ENCODE results near the gene ALKAL2. TPM values are rescaled to one million over a fixed set of nuclear protein-coding genes. Genes with fewer than 3 reads are reported as not detected.

ALKAL2 gene
- polyA plus RNA-seq, 1 of the 3 experiments (the other 2 are of a cell fraction), result not detected

DNA sequence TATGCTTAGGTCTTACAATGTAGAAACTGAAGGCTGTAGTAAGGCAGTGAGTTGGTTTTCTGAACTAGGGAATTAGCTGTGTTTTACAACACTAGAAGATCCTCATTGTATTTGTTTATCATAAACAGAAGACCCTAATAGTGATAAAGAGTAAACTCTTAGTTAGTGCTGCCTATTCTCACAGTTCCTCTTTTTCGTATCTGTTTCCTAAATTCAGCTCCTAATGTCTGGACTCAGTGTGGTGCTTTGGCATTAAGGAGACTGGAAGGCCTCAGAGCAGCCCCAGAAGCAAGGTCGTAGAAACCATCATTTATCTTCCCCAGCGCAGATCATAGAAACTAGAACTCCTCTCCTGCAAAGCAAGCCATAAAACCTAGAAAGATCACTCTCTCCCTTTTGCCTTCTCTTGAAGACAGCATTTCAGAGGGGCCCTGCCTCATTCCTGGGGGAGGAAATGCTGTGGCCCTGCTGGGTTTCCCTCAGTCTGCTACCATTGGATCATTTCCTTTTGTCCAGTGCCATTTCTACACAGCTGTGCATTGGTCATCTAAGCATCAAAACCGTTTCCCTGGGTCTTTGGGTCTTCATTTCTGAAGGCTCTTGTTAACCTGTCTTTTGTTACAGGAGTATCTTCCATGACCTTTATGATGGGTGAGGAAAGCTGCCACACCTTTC, 18.4 kb downstream of the ALKAL2 start:
- H3K9ac ChIP-seq, result no peak overlapping the region
- no peaks in the 10 kb centered on the region for H3F3A ChIP-seq (replicated peaks; ENCODE audit: insufficient read depth)
- H3K9me3 ChIP-seq, result no peaks in the 10 kb centered on the region
- no peak overlapping the region for H3K4me3 ChIP-seq (ENCODE audit: low read depth in 2 of 2, low read length in 1 of 2)
- peaks cover 68% of the 10 kb centered on the region for H4K20me1 ChIP-seq (ENCODE audit: insufficient read depth)
- H3K4me1 ChIP-seq (ENCODE audit: control insufficient read depth in 1 of 2, insufficient read depth in 2 of 2, low read depth in 1 of 2, low read length in 1 of 2), result peaks cover 13 to 14% of the 10 kb centered on the region in 2 experiments; a peak in 3 of 4 replicates
- H3K79me2 ChIP-seq (ENCODE audit: insufficient read depth), result peaks cover 98% of the 10 kb centered on the region
- H3K27me3 ChIP-seq (ENCODE audit: insufficient read depth), result no peaks in the 10 kb centered on the region
- no peak overlapping the region for H2AFZ ChIP-seq (ENCODE audit: low read depth)
- H3K27ac ChIP-seq (ENCODE audit: low read depth in 2 of 2, low read length in 1 of 2), result no peak overlapping the region
- WGBS (ENCODE audit: low lambda C conversion rate), result 92% methylated on average over 4 of the region's 4 CpGs
- H3K36me3 ChIP-seq (replicated peaks in 1 of 2; ENCODE audit: control insufficient read depth in 1 of 2, insufficient read depth in 2 of 2, low read length in 1 of 2), result peaks cover 26 to 47% of the 10 kb centered on the region in 2 experiments
- H3K4me2 ChIP-seq, result no peak overlapping the region
- TF ChIP-seq JUND (IDR thresholded peaks at IDR 0.05) (no peak), RXRA (IDR thresholded peaks at IDR 0.05; ENCODE audit: borderline replicate concordance, low read depth) (no peak), SMC3 (IDR thresholded peaks at IDR 0.05; ENCODE audit: low read depth, low read length) (no peak), EP300 (IDR thresholded peaks at IDR 0.05; ENCODE audit: borderline replicate concordance in 1 of 2, low read depth in 1 of 2, low read length in 1 of 2) (no peak), FOXJ3 (CRISPR knock-in tag; IDR thresholded peaks at IDR 0.05) (no peak), GABPA (IDR thresholded peaks at IDR 0.05; ENCODE audit: low read depth) (no peak), CHD2 (IDR thresholded peaks at IDR 0.05; ENCODE audit: low read length, partially characterized antibody) (no peak), MXI1 (IDR thresholded peaks at IDR 0.05; ENCODE audit: low read depth, low read length) (no peak), TEAD4 (IDR thresholded peaks at IDR 0.05; ENCODE audit: borderline replicate concordance, insufficient read depth) (no peak), NFIC (IDR thresholded peaks at IDR 0.05; ENCODE audit: borderline replicate concordance) (no peak), TCF12 (IDR thresholded peaks at IDR 0.05) (no peak), EZH2phosphoT487 (IDR thresholded peaks at IDR 0.05; ENCODE audit: borderline replicate concordance, low read depth) (no peak)
- TF ChIP-seq, protein P1, sequence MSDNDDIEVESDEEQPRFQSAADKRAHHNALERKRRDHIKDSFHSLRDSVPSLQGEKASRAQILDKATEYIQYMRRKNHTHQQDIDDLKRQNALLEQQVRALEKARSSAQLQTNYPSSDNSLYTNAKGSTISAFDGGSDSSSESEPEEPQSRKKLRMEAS (IDR thresholded peaks at IDR 0.05; ENCODE audit: low read depth), result no peak
- TF ChIP-seq, protein P2, sequence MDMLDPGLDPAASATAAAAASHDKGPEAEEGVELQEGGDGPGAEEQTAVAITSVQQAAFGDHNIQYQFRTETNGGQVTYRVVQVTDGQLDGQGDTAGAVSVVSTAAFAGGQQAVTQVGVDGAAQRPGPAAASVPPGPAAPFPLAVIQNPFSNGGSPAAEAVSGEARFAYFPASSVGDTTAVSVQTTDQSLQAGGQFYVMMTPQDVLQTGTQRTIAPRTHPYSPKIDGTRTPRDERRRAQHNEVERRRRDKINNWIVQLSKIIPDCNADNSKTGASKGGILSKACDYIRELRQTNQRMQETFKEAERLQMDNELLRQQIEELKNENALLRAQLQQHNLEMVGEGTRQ (IDR thresholded peaks at IDR 0.05; ENCODE audit: borderline replicate concordance, low read depth, low read length), result no peak
- TF ChIP-seq, protein P3, sequence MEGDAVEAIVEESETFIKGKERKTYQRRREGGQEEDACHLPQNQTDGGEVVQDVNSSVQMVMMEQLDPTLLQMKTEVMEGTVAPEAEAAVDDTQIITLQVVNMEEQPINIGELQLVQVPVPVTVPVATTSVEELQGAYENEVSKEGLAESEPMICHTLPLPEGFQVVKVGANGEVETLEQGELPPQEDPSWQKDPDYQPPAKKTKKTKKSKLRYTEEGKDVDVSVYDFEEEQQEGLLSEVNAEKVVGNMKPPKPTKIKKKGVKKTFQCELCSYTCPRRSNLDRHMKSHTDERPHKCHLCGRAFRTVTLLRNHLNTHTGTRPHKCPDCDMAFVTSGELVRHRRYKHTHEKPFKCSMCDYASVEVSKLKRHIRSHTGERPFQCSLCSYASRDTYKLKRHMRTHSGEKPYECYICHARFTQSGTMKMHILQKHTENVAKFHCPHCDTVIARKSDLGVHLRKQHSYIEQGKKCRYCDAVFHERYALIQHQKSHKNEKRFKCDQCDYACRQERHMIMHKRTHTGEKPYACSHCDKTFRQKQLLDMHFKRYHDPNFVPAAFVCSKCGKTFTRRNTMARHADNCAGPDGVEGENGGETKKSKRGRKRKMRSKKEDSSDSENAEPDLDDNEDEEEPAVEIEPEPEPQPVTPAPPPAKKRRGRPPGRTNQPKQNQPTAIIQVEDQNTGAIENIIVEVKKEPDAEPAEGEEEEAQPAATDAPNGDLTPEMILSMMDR (IDR thresholded peaks at IDR 0.05), result no peak
- TF ChIP-seq, protein P4, sequence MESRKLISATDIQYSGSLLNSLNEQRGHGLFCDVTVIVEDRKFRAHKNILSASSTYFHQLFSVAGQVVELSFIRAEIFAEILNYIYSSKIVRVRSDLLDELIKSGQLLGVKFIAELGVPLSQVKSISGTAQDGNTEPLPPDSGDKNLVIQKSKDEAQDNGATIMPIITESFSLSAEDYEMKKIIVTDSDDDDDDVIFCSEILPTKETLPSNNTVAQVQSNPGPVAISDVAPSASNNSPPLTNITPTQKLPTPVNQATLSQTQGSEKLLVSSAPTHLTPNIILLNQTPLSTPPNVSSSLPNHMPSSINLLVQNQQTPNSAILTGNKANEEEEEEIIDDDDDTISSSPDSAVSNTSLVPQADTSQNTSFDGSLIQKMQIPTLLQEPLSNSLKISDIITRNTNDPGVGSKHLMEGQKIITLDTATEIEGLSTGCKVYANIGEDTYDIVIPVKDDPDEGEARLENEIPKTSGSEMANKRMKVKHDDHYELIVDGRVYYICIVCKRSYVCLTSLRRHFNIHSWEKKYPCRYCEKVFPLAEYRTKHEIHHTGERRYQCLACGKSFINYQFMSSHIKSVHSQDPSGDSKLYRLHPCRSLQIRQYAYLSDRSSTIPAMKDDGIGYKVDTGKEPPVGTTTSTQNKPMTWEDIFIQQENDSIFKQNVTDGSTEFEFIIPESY (IDR thresholded peaks at IDR 0.05; ENCODE audit: borderline replicate concordance, low read depth), result no peak
- TF ChIP-seq, protein P5, sequence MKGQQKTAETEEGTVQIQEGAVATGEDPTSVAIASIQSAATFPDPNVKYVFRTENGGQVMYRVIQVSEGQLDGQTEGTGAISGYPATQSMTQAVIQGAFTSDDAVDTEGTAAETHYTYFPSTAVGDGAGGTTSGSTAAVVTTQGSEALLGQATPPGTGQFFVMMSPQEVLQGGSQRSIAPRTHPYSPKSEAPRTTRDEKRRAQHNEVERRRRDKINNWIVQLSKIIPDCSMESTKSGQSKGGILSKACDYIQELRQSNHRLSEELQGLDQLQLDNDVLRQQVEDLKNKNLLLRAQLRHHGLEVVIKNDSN (IDR thresholded peaks at IDR 0.05; ENCODE audit: borderline replicate concordance, low read depth), result no peak
- TF ChIP-seq, protein P6, sequence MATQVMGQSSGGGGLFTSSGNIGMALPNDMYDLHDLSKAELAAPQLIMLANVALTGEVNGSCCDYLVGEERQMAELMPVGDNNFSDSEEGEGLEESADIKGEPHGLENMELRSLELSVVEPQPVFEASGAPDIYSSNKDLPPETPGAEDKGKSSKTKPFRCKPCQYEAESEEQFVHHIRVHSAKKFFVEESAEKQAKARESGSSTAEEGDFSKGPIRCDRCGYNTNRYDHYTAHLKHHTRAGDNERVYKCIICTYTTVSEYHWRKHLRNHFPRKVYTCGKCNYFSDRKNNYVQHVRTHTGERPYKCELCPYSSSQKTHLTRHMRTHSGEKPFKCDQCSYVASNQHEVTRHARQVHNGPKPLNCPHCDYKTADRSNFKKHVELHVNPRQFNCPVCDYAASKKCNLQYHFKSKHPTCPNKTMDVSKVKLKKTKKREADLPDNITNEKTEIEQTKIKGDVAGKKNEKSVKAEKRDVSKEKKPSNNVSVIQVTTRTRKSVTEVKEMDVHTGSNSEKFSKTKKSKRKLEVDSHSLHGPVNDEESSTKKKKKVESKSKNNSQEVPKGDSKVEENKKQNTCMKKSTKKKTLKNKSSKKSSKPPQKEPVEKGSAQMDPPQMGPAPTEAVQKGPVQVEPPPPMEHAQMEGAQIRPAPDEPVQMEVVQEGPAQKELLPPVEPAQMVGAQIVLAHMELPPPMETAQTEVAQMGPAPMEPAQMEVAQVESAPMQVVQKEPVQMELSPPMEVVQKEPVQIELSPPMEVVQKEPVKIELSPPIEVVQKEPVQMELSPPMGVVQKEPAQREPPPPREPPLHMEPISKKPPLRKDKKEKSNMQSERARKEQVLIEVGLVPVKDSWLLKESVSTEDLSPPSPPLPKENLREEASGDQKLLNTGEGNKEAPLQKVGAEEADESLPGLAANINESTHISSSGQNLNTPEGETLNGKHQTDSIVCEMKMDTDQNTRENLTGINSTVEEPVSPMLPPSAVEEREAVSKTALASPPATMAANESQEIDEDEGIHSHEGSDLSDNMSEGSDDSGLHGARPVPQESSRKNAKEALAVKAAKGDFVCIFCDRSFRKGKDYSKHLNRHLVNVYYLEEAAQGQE (IDR thresholded peaks at IDR 0.05; ENCODE audit: low read depth, low read length), result no peak
- no peak for DNase-seq
- ChIA-PET POLR2A (no interaction called here), CTCF (interaction anchor here (1.0 kb wide), 1 partner anchor 22 kb away, joined by 3 read pairs; no protein-coding TSS in a partner anchor)
- no peaks in the 10 kb centered on the region for H3K9me2 ChIP-seq

Measured in SK-N-SH (cell line).